ENCODE results near the gene CACNB2. TPM values are rescaled to one million over a fixed set of nuclear protein-coding genes. Genes with fewer than 3 reads are reported as not detected.
A peak's percentile ranks its signal among the peaks of the same experiment; 100 is the strongest.

Gene CACNB2
- total RNA-seq, 2 donors from 2014 or later, result 12.5 to 12.7 TPM

DNA sequence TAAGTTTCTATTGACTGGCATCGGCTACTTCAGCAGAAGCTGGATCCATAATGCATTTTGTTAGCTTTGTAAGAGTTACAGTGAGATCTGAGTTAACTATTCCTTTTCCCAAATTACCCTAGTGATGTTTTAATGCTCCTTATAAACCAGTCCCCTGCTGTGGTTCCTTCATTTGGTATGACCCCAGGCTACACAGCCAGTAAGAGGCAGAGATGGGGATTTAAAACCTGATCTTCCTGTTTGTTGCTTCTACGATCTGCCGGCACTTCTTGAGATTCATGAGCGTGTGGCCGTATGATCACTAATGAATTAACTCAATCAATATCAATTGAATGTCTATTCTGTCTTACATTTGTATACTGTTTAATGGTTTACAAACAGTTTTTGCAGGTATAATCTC lies 86.1 kb downstream of the CACNB2 start:
- Histone ChIP-seq H3K27ac (no peak overlapping the region), H3K36me3 (replicated peaks in 1 of 2; ENCODE audit: insufficient read depth in 1 of 2, low read depth in 2 of 2) (no peaks in the 10 kb centered on the region), H3K9me3 (no peaks in the 10 kb centered on the region), H3K27me3 (no peaks in the 10 kb centered on the region), H3K4me3 (no peak overlapping the region), H3K4me1 (peaks cover 20% of the 10 kb centered on the region)
- intact Hi-C loops (cut with DNase I), result no loop called here
- TF ChIP-seq, protein P1, sequence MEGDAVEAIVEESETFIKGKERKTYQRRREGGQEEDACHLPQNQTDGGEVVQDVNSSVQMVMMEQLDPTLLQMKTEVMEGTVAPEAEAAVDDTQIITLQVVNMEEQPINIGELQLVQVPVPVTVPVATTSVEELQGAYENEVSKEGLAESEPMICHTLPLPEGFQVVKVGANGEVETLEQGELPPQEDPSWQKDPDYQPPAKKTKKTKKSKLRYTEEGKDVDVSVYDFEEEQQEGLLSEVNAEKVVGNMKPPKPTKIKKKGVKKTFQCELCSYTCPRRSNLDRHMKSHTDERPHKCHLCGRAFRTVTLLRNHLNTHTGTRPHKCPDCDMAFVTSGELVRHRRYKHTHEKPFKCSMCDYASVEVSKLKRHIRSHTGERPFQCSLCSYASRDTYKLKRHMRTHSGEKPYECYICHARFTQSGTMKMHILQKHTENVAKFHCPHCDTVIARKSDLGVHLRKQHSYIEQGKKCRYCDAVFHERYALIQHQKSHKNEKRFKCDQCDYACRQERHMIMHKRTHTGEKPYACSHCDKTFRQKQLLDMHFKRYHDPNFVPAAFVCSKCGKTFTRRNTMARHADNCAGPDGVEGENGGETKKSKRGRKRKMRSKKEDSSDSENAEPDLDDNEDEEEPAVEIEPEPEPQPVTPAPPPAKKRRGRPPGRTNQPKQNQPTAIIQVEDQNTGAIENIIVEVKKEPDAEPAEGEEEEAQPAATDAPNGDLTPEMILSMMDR (IDR thresholded peaks at IDR 0.05), result no peak
- TF ChIP-seq POLR2A (IDR thresholded peaks at IDR 0.05), result no peak
- 89 to 95% methylated on average over 5 of the region's 5 CpGs for WGBS, 2 donors
- ATAC-seq (no peak), DNase-seq (no peak)

DNA sequence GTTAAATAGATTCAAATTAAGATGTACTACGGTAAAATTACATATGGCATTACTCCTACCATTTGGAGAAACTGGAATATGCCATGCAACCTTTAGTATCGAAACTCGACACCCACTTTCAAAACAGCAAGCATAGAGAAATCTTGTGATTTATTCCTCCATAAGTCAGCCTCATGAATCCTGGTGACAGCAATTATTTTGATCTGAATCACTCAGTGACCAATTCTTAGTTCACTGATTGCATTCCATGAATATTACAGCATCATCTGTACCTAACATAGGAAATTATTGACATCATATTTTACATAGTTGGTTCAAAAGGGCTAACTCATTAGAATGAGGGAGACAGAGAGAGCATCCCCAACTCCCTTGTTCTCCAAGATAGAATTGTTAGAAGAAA lies 89.6 kb downstream of the CACNB2 start:
- no peaks in the 10 kb centered on the region for H3K9me3 ChIP-seq
- DNase-seq (no peak), ATAC-seq (no peak)
- H3K27me3 ChIP-seq, result no peaks in the 10 kb centered on the region
- TF ChIP-seq POLR2A (IDR thresholded peaks at IDR 0.05), result no peak
- TF ChIP-seq, protein P1 (IDR thresholded peaks at IDR 0.05), result no peak
- 87 to 93% methylated on average over 3 of the region's 3 CpGs for WGBS, 2 donors
- intact Hi-C loops (cut with DNase I), result no loop called here
- H3K4me3 ChIP-seq, result no peak overlapping the region
- H3K27ac ChIP-seq, result no peak overlapping the region
- H3K36me3 ChIP-seq (replicated peaks in 1 of 2; ENCODE audit: insufficient read depth in 1 of 2, low read depth in 2 of 2), result no peaks in the 10 kb centered on the region
- peaks cover 9% of the 10 kb centered on the region for H3K4me1 ChIP-seq

DNA sequence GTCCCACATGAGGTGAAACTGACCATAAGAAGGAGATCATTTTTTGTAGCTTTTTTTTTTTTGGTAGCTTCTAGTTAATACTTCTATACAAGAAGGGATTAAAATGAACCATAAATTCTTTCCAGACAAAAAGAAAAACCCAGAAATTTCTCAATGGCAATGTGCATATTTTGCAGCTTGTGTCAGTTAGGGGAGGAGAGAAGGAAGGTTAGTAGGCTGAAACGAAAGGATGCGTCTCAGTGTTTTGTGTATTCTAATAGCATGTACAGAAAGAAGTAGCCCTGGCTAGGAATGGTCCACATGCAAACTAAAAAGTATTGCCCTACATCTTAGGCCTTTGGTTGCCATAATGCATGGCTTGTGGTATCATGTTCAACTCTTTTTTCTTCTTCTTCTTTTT lies 90.6 kb downstream of the CACNB2 start:
- no peaks in the 10 kb centered on the region for H3K9me3 ChIP-seq
- WGBS, 2 donors, result 92 to 96% methylated on average over 2 of the region's 2 CpGs
- DNase-seq (no peak), ATAC-seq (no peak)
- no peak for TF ChIP-seq POLR2A (IDR thresholded peaks at IDR 0.05)
- TF ChIP-seq, protein P1 (IDR thresholded peaks at IDR 0.05), result no peak
- H3K4me1 ChIP-seq, result peaks cover 6% of the 10 kb centered on the region
- H3K4me3 ChIP-seq, result no peak overlapping the region
- no peaks in the 10 kb centered on the region for H3K27me3 ChIP-seq
- no peak overlapping the region for H3K27ac ChIP-seq
- H3K36me3 ChIP-seq (replicated peaks in 1 of 2; ENCODE audit: insufficient read depth in 1 of 2, low read depth in 2 of 2), result no peaks in the 10 kb centered on the region
- intact Hi-C loops (cut with DNase I), result no loop called here

DNA sequence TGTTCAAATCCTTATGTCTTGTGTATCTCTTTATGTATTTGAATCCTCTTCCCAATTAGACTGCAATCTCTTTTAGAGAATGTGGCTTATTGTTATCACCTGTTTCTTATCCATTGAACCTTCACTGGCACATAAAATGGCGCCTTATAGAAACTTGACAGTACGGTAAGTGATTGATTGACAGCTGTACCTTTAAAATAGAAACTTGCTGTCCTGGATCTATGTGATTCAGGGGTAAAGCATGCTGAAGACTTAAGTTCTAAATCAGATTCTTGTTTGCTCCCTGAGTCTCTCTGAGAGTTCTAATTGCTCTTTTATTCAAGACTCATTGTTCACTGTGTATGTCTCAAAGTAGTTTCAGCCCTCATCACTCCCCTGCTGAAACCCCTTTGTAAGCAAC lies 91.3 kb downstream of the CACNB2 start:
- H3K36me3 ChIP-seq (replicated peaks in 1 of 2; ENCODE audit: insufficient read depth in 1 of 2, low read depth in 2 of 2), result no peaks in the 10 kb centered on the region
- intact Hi-C loops (cut with DNase I), result no loop called here
- H3K4me3 ChIP-seq, result no peak overlapping the region
- DNase-seq, result no peak
- no peak for ATAC-seq
- TF ChIP-seq, protein P1 (IDR thresholded peaks at IDR 0.05), result no peak
- no peak for TF ChIP-seq POLR2A (IDR thresholded peaks at IDR 0.05)
- 69 to 93% methylated on average over 2 of the region's 2 CpGs for WGBS, 2 donors
- H3K27ac ChIP-seq, result no peak overlapping the region
- peaks cover 6% of the 10 kb centered on the region for H3K4me1 ChIP-seq
- no peaks in the 10 kb centered on the region for H3K27me3 ChIP-seq
- H3K9me3 ChIP-seq, result no peaks in the 10 kb centered on the region

DNA sequence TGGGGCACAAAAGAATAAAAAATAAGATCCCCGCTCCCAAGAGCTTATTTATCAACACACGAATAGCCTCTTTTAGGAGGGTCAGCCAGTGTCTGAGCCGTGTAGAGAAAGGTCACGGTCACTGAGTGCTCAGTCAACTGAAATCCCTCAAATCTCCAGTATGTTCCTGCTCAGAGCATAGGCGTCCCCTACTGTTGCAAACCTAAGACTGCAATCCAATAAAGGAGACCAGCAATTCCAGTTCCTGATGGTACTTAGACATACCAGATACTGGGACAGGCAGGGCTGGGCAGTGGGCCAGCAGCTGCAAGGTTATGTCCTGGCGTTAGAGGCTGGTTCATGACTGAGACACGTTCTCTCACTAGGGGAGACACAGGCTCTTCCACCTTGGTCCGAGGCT lies 93.6 kb downstream of the CACNB2 start:
- 41 to 59% methylated on average over 8 of the region's 8 CpGs for WGBS, 2 donors
- Histone ChIP-seq H3K9me3 (no peaks in the 10 kb centered on the region), H3K27ac (no peak overlapping the region), H3K27me3 (no peaks in the 10 kb centered on the region), H3K36me3 (replicated peaks in 1 of 2; ENCODE audit: insufficient read depth in 1 of 2, low read depth in 2 of 2) (no peaks in the 10 kb centered on the region), H3K4me1 (peaks cover 6% of the 10 kb centered on the region), H3K4me3 (no peak overlapping the region)
- DNase-seq, result peak; percentile 12 to 49 (median 40)
- intact Hi-C loops (cut with DNase I), result no loop called here
- ATAC-seq, result peak; percentile 55
- TF ChIP-seq POLR2A (IDR thresholded peaks at IDR 0.05), result no peak
- TF ChIP-seq, protein P1 (IDR thresholded peaks at IDR 0.05), result peak in 3 of 7 experiments; percentile 5 to 30 (median 8)
